ENCODE measurements around the gene STOM. TPM values are rescaled to one million over a fixed set of nuclear protein-coding genes. Genes with fewer than 3 reads are reported as not detected.

Gene STOM
- total and polyA plus RNA-seq, 2 donors from 2014 or later, result 165 to 229 TPM

GRCh38 chr9:121310571-121310970 is 59.5 kb downstream of the STOM start:
- DNase-seq (no peak), FAIRE-seq (no peak)
- H3K4me3 ChIP-seq (ENCODE audit: low read length in 3 of 3), result no peak overlapping the region
- H3K27me3 ChIP-seq (ENCODE audit: control insufficient read depth, insufficient read depth, low read length), result no peaks in the 10 kb centered on the region
- H3K27ac ChIP-seq (ENCODE audit: low read depth in 2 of 2, low read length in 2 of 2), result no peak overlapping the region
- TF ChIP-seq CTCF (IDR thresholded peaks at IDR 0.05; ENCODE audit: borderline replicate concordance, extremely low read depth, insufficient read depth), result no peak
- H3K36me3 ChIP-seq (ENCODE audit: control insufficient read depth in 2 of 3, insufficient read depth in 3 of 3, low read length in 3 of 3), result peaks cover 7 to 45% (median 41%) of the 10 kb centered on the region in 3 donors
- H3K9ac ChIP-seq (ENCODE audit: low read length in 3 of 3), result no peak overlapping the region
- no peaks in the 10 kb centered on the region for H3K9me3 ChIP-seq (ENCODE audit: control insufficient read depth in 2 of 3, insufficient read depth in 1 of 3, low read length in 3 of 3)
- intact Hi-C loops (cut with DNase I), result loop anchor here (10.0 kb wide), 1 partner anchor 46 kb away; the partner anchor contains the start of gene GSN
- peaks cover 0 to 2% (median 0%) of the 10 kb centered on the region in 3 donors for H3K4me1 ChIP-seq (ENCODE audit: control insufficient read depth in 2 of 3, insufficient read depth in 2 of 3, low read depth in 1 of 3, low read length in 3 of 3)

- no peak for FAIRE-seq
These were observed 60.1 kb downstream of the STOM start for GRCh38 chr9:121309833-121310425.

GRCh38 chr9:121309171-121309570 is 60.9 kb downstream of the STOM start:
- no peak for TF ChIP-seq CTCF (IDR thresholded peaks at IDR 0.05; ENCODE audit: borderline replicate concordance, extremely low read depth, insufficient read depth)
- H3K27ac ChIP-seq (ENCODE audit: low read depth in 2 of 2, low read length in 2 of 2), result no peak overlapping the region
- peaks cover 7 to 51% (median 51%) of the 10 kb centered on the region in 3 donors for H3K36me3 ChIP-seq (ENCODE audit: control insufficient read depth in 2 of 3, insufficient read depth in 3 of 3, low read length in 3 of 3)
- DNase-seq, result no peak
- no peaks in the 10 kb centered on the region for H3K27me3 ChIP-seq (ENCODE audit: control insufficient read depth, insufficient read depth, low read length)
- no peaks in the 10 kb centered on the region for H3K9me3 ChIP-seq (ENCODE audit: control insufficient read depth in 2 of 3, insufficient read depth in 1 of 3, low read length in 3 of 3)
- intact Hi-C loops (cut with DNase I), result no loop called here
- H3K9ac ChIP-seq (ENCODE audit: low read length in 3 of 3), result no peak overlapping the region
- peaks cover 0 to 2% (median 0%) of the 10 kb centered on the region in 3 donors for H3K4me1 ChIP-seq (ENCODE audit: control insufficient read depth in 2 of 3, insufficient read depth in 2 of 3, low read depth in 1 of 3, low read length in 3 of 3)
- no peak overlapping the region for H3K4me3 ChIP-seq (ENCODE audit: low read length in 3 of 3)
- no peak for FAIRE-seq

More at GRCh38 chr9:121309833-121310425, 60.1 kb downstream of the STOM start:
- no peak overlapping the region for H3K4me3 ChIP-seq (ENCODE audit: low read length in 3 of 3)
- DNase-seq, result no peak
- H3K27ac ChIP-seq (ENCODE audit: low read depth in 2 of 2, low read length in 2 of 2), result no peak overlapping the region
- H3K9me3 ChIP-seq (ENCODE audit: control insufficient read depth in 2 of 3, insufficient read depth in 1 of 3, low read length in 3 of 3), result no peaks in the 10 kb centered on the region
- no peak for TF ChIP-seq CTCF (IDR thresholded peaks at IDR 0.05; ENCODE audit: borderline replicate concordance, extremely low read depth, insufficient read depth)
- H3K9ac ChIP-seq (ENCODE audit: low read length in 3 of 3), result no peak overlapping the region
- H3K4me1 ChIP-seq (ENCODE audit: control insufficient read depth in 2 of 3, insufficient read depth in 2 of 3, low read depth in 1 of 3, low read length in 3 of 3), result peaks cover 0 to 2% (median 0%) of the 10 kb centered on the region in 3 donors
- peaks cover 7 to 46% (median 46%) of the 10 kb centered on the region in 3 donors for H3K36me3 ChIP-seq (ENCODE audit: control insufficient read depth in 2 of 3, insufficient read depth in 3 of 3, low read length in 3 of 3)
- intact Hi-C loops (cut with DNase I), result loop anchor here (10.0 kb wide), 1 partner anchor 45 kb away; the partner anchor contains the start of gene GSN
- no peaks in the 10 kb centered on the region for H3K27me3 ChIP-seq (ENCODE audit: control insufficient read depth, insufficient read depth, low read length)
